Stimulated activated CD4-positive, alpha-beta T cell treated with anti-CD3 and anti-CD28 coated beads, Interleukin-2, amount 100 ng/mL, for 4 hours (primary cell): ENCODE measurements around the gene CRBN.

Experiments
- DNase-seq: peaks from one replicate; pipeline ENCODE4 v3.0.0-alpha.2; 2020; ENCODE audit warnings: low read depth

CRBN gene

DNA sequence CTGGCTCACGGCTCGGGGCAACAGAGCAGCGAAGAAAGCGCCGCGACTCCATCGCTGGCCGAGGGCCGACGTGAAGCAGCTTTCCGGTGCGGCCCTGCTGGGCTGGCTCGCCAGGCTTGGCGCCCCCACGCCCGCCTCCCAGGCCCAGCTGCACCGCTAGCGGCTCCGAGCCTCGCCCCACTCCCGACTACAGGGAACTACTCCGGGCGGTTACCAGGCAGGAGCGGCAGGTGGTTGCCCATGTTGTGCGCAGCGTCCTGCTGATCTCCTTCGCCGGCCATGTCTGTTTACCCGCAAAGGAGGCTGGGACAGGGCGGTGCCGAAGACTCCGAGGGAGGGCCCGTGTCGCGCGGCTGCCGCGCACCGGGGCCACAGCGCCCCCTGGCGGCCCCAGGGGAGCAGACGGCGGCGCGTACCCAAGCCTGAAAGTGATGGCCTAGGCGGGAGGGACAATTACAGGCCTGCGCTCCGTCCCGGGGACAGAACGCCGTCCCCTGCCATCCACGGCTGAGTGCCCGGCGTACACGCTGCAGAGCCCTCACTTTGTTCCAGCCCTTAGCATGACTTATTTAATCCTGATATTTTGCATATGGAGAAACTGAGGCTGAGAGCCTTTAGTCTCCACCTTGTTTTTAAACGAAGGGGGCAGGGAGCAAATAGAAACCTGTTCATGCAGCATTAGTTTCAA, at the start of gene CRBN:
CRBN (minus strand) TSS at position 285 of the 688 bp plus-strand sequence; CDS start at position 281, 4 bp downstream.
- peak; percentile 79 for DNase-seq

DNA sequence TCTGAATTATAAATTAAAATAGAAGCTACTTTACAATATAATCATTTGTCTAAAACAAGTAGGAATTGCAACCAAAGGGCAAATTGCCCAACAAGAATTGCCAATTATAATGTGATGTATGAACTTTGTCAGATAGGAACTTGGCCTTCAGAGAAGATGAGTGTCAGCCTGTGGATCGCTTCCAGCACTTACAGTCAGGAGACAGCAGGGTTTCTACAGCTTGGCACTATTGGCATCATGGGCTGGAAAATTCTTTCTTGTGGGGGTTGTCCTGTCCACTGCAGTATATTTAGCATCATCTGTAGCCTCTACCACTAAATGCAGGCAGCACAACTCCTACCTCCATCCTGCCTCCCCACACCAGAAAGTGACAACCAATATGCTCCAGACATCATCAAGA, 48.1 kb upstream of the CRBN start:
- DNase-seq, result no peak

DNA sequence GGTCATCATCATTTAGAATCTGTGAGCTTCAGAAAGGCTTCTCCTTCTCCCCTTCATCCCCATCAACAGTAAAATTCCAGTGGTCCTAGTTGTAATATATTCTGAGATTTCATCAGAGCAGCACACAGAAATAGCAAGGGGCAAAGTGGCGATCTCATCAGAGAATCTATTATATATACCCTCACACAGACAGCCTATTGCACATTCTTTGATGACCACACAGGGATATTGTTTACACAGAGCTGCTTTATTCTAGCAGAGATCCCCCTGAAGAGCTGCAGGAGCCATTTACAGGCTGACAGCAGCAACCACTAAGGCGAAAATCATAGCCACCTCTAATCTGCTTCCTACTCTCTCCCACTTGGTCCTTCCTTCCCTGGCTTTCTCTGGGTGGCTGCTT, 42.0 kb upstream of the CRBN start:
- DNase-seq, result no peak

DNA sequence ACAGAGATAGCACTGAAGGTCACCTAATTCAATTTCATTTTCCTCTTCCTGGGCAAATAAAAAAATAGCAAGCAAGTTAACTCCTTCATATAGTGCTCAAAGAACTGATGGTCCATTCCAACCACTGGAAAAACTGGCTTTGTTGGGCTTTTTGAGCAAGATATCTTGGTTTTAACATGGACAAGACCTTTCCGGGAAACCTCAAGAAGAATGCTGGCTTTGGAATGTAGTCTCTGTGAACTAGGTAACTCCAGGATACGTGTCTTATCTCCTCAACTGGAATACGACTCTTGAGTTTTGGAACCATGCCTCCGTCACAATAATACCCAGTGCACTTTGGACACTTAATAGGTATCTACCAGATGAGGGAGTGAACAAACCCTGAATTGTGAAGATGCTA, 36.9 kb upstream of the CRBN start:
- DNase-seq, result no peak

DNA sequence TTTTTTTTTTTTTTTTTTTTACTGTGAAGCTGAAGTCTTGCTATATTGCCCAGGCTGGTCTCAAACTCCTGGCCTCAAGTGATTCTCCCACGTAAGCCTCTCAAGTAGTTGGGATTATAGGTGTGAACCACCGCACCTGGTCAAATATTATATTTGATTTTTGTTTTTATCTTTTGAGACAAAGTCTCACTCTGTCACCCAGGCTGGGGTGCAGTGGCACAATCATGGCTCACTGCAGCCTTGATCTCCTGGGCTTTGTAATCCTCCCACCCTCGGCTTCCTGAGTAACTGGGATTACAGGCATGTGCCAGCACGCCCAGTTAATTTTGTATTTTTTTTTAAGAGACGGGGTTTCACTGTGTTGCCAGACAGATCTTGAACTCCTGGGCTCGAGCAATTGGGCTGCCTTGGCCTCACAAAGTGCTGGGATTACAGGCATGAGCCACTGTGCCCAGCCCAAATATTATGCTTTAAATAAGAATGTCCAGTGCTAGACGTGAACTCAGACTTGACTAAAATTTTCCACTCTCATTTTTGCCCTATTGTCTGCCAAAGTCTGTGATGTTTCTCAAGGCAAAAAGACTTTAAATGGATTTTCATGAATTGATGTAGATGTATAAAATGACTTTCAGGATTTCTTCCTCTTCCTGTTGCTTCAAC, 33.4 kb upstream of the CRBN start:
- DNase-seq, result no peak

DNA sequence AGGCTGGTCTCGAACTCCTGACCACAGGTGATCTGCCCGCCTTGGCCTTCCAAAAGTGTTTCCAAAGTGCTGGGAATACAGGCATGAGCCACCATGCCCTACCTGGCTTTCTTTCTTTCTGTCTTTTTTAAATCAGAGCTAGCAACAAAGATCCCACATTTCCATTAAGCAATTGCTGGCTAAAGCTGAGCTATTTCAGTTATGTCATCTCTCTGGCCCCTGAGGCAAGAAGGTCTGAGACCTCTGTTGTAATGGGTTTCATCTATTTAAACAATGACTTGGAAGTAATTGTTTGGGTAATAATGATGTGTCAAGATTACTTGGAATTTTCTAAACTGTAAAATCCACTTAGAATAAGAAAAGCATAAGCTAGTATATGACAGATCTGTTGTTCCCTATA, 30.2 kb upstream of the CRBN start:
- no peak for DNase-seq

DNA sequence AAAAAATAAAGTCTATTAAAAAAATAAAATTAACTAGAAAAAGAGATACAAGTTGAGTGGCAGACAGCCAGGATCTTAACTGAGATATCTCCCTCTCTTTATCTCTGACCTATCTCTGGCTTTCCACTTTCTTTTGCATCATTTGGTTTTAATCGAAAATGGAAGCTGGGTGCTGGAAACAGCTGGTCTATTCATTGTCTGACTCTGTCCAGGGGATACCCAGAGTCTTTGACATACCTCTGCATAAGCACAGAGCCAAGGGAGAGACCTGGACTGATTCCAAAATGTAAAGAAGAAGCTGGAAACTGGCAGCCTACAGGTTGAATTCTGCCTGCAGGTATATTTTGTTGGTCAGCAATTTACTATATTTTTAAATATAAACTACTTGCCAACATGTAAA, 29.6 kb upstream of the CRBN start:
- DNase-seq, result no peak

DNA sequence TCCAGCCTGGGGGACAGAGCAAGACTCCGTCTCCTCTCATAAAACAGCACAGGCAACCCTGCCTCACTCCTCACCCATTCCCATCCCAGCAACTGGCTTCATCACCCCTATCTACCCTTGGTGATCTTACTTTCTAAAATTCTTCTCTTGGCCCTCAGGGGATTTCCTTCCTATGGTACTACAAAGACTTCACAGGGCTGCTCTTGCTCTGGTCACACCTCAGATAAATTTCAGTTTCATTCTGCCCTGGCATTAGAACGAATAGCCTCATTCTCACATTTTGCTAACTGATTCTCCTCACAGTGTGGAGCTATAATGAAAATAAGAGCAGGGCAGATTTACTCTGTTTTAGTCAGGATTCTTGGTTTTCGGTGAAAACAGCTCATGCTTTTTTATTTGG, 22.1 kb upstream of the CRBN start:
- no peak for DNase-seq

DNA sequence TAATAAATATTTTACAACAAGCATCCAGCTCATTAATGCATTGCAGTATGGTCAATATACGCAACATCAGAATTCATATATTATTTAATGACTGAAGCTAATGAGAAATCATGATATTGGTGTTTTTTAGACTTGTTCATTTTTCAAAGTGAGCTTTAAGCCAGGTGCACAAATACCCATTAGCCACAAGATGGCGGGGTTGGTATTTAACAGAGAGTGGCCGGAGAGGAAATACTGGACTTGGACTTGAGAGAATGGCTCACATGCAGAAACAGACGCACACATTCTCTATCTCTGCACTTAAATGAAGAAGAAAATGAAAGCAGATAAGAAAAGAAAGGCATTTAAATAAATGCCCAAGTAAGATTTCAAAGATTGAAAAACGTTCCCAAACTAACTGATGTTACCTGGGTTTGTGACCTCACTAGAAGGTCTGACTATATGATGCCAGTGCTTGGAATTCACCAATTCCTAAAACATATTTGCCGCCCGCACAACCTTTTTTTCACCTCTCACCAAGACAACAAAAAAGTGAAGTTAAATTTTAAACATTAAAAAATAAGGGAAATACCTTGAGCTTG, 21.2 kb upstream of the CRBN start:
- no peak for DNase-seq

DNA sequence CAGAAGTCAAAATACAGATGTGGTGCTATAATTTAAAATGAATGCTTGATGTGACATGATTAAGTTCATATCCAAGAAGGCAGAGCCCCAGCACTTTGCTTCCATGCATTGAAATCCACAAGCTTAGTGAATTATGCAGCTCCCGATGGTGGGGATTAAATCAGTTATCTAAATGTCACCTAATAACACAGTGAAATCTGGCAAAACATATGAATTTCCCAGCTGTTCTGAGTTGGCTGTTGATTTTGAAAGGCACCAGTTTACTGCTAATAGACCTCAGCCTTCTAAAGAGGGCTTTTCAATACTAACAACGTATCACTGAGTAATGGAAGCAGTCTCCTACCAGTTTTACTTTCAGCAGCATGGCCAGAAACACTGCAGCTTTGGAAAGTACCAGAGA, 19.8 kb upstream of the CRBN start:
- DNase-seq, result no peak

DNA sequence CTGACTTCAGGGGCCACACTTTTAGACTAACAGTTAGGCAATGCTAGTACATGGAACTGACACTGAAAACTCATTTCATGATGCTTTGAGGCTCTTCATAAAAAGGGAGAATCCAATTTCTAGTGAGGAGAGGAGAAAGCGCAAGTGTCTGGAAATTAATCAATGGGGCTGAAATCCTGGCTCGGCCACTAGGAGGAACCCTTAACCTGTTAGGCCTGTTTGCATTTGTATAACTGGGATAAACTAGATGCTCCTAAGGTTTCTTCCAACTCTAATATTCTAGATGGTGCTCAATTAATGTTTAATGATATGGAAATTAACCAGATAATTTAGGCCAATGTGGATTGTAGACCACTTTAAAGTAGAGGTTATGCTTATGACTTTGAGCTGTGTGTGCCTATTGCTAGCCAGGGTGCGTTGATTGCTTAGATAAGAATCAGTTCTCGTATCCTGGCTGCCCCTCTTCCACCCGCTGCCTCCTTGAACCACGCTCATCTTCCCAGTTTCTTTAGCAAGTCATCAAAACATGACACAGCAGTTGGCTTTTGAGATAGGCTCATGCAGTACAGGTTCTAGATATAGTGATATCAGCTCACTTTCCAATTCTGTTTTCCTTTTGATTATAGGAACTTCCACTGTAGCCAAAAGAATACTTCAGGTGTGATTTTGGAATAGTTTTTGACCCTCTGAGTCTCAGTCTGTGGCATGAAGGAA, 16.8 kb upstream of the CRBN start:
- DNase-seq, result no peak

DNA sequence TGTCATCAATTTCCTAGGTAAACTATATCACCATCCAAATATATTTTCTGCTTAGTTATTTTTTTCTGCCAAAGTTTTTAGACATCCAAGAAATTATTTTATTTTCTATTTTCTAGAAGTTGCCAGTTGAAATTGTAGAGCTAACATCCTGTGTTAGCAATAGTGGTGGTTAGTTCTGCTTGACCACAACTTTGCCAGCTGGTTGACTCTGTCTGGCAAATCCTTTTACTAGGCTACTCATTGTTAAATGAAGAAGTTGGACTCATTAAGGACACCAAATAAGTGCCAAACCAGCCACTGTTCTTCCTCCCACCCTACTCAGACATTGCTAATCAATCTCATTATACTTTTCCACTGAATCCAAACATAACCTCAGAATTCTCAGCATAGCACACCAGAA, 15.4 kb upstream of the CRBN start:
- no peak for DNase-seq

DNA sequence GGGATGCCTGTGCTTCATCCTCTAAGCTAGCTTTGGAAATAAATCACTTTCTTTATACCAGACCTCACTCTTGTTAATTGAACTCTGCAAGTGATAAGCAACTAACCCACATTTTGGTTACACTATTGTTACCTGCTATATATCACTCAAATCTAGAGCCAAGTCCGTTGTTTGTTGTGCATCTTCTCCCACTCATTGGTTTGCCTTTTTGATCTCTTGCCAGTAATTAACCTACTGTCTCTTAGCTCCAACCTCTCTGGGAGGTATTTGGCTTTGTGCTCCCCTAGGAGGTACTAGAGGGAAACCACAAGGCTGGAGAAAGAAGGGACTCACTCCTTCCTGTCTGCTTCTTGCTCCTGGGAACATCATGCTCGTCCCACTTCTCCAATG, 12.8 kb upstream of the CRBN start:
- no peak for DNase-seq

DNA sequence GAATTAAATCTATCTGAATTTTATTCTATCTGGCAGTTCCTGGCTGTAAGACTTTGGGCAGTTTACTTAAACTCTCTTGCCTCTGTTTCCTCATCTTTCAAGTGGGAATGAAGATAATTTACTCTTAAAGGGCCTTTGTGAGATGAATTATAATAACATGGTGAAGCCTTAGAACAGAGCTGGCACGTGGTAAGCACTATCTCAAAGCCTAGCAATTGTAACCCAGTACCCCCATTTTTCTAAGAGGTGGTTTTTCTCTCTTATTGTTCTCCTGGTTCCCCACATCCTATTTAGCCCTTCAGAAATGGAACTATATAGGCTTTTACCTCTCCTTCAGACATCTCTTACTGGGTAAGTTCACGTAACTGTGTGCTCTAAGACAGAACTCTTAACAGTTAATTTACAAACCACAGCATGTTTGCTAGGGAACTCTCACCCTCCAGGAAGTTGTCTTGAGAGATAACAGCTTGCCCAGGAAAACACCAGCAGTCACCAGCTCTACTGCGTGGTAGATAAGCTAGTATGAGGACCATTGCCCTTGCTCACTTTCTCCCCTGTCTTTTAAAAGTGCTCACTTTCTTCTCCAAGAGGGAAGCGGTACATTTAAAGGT, 12.3 kb upstream of the CRBN start:
- DNase-seq, result no peak

DNA sequence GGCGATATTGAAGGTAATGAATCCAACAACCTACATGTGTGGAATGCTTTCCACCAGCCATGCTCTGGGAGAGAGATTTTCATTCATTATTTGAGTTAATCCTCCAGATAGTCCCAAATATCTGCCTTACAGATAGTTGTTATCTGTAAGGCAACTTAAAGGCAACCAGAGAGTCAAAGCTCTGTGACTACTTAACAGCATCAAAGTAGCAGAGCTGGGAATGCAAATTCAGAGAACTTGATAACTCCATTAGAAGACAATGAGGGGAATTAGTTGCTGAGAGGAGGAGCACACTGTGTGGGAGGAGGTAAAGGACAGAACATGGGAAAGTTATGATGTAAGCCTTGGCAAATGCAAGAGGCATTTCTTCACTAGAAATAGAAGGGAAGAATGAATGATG, 10.5 kb upstream of the CRBN start:
- no peak for DNase-seq

DNA sequence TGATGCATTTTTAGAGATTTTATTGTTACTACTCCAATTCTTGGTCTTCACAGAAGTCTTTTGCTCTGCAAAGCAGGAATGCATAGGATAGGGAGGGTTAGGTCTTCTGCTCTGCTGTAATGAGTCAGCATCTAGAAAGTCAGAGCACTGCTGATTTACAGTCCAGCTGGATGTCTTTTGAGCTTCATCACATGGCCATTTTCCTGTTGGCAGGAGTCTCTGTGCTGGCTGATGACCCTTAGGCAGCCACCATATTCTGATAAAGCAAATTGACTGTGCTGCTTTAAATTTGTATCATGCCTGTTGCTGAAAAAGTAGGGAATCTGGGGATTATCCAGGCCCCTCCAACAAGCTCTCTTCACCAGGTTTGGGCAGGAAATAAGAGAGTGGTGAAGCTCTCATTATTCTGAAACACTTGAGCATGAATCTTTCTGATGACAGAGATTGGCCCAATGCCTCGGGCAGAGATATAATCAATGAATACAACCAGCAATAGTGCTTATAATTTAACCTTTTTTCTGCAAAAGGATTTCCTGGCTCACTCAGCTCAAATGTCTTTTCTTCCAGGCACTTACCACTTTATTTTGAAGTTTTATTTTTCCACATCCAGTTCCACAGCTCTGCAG, 9.7 kb upstream of the CRBN start:
- DNase-seq, result no peak

DNA sequence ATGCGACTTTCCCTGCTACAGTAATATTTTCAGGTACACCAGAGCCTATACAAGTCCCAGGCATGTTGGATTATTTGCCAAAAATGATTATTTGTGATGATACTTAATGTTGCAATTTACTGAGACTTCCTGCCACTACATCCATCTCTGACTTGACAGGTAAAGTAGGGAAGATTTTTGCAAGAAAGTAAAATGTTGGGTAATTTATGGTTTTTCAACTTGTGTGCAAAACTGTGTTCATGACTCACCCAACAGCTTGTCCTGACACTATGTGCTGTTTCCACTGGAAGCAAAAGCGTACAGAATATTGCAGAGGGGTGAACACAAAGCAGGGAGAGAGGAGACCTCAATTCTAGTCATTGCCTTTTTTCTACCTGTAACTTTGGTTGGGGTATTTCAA, 5.4 kb upstream of the CRBN start:
- no peak for DNase-seq

DNA sequence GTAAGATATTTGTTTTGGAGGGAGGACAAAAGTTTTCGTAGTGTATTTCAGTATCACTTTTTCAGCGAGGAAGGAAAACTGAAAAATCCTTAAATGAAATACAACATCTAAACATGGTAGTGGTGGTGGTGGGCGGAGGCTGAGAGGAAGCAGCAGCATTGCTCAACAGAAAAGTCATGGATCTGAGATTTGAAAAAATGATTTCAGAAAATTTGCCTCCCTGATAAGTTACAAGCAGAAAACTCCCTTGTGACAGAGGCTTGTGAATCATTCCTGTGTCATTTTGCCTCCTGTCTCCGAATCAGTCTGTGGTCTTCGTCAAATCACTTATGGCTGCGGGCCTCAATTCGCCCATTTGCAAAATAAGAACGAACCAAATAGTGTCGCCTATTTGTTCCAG, 965 bp upstream of the CRBN start:
- DNase-seq, result no peak

DNA sequence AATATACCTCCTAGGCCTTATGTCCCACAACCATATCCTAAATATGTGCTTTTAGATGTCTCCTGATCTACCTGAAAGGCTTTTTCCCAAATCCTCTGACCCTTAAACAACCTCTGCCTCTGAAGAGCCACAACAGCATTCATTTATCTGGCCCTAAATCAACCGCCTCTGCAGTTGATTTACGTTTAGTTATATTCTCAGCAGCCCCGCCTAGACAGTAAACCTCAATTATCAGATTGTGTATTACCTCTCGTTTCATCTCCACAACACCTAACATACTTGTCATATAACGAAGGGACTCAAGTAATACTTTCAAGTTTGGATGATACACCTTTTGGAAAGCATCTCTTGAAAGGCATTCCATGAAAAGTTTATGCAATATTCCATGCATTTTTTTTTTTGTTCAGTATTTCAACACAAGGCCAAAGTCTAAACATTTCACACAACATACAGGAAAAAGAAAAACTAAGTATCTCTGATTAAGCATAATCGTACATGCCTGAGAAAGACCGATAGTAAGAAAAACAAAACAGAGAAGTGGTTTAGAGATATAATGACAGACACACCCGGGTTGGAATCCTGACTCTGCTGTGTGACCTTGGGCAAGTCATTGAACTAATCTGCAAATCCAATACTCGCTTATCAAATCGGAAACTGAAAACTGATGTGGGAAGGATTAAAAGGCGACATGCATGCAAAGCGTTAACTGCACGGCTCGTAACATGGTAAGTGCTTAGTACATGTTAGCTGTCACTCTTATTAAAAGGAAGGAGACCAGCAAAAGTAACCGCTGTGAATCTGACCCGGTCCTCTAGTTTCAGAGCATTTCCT, 778 bp downstream of the CRBN start:
- DNase-seq, result no peak

DNA sequence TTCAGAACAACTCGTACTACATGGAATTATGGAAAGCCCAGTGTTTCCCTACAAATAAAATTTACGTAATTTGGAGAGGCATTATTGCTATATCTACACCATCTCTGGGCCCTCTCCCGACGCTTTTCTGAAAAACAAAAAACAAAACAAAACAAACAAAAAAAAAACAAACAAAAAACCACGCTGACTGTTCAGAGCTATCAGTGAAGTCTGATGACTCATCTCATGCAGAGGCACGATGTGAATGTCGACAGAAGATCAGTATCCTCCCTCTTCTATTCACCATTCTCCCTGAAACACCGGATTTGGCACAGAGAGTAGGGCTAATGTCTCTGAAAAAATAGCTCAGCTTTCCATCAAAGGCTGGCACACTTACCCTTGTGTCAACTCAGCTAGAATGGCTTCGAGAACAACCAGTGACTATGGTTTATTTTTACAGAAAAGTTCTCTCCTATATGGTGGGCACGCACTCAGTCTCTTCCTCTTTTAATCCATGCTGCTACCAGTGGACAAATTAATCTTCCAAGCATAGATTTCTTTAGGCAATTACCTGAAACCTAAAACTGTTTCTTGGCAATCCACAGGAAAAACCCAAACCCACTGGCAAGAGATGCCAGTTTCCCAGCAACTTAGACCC, 1.5 kb downstream of the CRBN start:
- DNase-seq, result no peak

DNA sequence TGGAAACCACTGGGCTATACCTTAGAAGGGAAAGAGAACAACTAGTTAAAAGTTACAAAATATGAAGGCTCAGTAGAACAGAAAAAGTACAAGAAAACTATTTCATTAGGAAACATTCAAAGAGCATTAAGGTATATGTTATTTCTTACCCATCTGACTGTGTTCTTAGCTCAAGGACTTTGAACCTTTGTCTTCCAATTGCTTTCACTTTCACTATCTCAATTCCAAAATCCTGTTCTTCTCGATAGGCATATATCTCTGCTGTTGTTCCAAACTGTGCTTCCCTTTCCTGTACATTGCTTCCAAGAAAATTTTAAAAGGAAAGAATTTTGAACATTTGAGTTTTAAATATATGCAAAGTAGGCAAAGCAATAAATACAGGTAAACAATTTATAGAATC, 6.9 kb downstream of the CRBN start:
- DNase-seq, result no peak
